ENCODE results near the gene SPP2.

The SPP2 gene

GRCh38 chr2:234109321-234109720, 58.8 kb downstream of the SPP2 start:
- TF ChIP-seq, protein P1, sequence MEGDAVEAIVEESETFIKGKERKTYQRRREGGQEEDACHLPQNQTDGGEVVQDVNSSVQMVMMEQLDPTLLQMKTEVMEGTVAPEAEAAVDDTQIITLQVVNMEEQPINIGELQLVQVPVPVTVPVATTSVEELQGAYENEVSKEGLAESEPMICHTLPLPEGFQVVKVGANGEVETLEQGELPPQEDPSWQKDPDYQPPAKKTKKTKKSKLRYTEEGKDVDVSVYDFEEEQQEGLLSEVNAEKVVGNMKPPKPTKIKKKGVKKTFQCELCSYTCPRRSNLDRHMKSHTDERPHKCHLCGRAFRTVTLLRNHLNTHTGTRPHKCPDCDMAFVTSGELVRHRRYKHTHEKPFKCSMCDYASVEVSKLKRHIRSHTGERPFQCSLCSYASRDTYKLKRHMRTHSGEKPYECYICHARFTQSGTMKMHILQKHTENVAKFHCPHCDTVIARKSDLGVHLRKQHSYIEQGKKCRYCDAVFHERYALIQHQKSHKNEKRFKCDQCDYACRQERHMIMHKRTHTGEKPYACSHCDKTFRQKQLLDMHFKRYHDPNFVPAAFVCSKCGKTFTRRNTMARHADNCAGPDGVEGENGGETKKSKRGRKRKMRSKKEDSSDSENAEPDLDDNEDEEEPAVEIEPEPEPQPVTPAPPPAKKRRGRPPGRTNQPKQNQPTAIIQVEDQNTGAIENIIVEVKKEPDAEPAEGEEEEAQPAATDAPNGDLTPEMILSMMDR (IDR thresholded peaks at IDR 0.05; ENCODE audit: extremely low read depth, insufficient read depth, missing control alignments): no peak
- in situ Hi-C loops (cut with MboI; ENCODE audit: low pct_unique_long_range_greater_than_20kb, low sequenced_read_pairs, unreplicated experiment): no loop called here

DNA sequence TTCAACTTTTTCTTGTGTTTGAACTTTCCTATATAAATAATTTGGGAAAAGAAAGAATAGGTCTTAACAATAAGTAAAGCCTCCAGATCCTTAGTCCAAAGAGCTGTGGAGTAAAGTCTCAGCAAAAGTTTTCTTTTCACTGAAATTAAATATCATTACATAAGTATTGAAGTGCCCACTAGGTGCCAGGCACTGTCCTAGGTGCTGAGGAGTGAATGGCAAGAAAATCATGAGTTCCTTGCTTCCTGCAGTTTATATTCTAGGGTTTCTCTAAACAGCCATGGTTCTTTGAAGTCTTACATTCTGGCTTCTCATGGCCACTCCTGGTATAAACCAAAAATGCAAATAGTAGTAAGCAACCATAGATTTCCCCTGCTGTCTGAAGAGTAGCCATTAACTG, 59.7 kb downstream of the SPP2 start:
- TF ChIP-seq, protein P1 (IDR thresholded peaks at IDR 0.05; ENCODE audit: extremely low read depth, insufficient read depth, missing control alignments): no peak
- no peak for DNase-seq (ENCODE audit: low spot score)
- in situ Hi-C loops (cut with MboI; ENCODE audit: low pct_unique_long_range_greater_than_20kb, low sequenced_read_pairs, unreplicated experiment): no loop called here

More at GRCh38 chr2:234109321-234109720, 58.8 kb downstream of the SPP2 start:
- DNase-seq (ENCODE audit: low spot score): no peak

GRCh38 chr2:234111523-234111922, 61.0 kb downstream of the SPP2 start:
- no peak for DNase-seq (ENCODE audit: low spot score)
- in situ Hi-C loops (cut with MboI; ENCODE audit: low pct_unique_long_range_greater_than_20kb, low sequenced_read_pairs, unreplicated experiment): no loop called here
- TF ChIP-seq, protein P1 (IDR thresholded peaks at IDR 0.05; ENCODE audit: extremely low read depth, insufficient read depth, missing control alignments): no peak

DNA sequence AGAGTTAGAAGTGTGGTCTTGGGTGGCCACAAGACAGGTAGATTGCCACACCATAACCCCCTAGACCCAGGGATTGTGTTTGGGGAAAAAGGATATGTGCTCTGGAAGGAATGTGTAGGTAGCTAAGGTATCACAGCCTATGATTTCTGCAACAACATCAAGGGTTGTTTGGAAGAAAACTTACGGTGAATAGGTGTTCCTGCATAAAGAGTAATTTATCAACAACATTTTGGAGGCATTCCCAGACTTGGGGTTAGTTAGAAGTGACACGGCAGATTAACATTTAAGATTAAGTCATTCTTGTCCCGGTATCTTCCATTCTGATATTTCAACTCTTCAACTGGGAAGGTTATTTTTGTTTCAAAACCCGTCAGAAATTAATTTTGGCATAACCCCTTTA, 65.5 kb downstream of the SPP2 start:
- TF ChIP-seq, protein P1 (IDR thresholded peaks at IDR 0.05; ENCODE audit: extremely low read depth, insufficient read depth, missing control alignments): no peak
- no peak for DNase-seq (ENCODE audit: low spot score)
- in situ Hi-C loops (cut with MboI; ENCODE audit: low pct_unique_long_range_greater_than_20kb, low sequenced_read_pairs, unreplicated experiment): no loop called here

GRCh38 chr2:234121999-234122398, 71.5 kb downstream of the SPP2 start:
- no peak for DNase-seq (ENCODE audit: low spot score)
- in situ Hi-C loops (cut with MboI; ENCODE audit: low pct_unique_long_range_greater_than_20kb, low sequenced_read_pairs, unreplicated experiment): no loop called here
- TF ChIP-seq, protein P1 (IDR thresholded peaks at IDR 0.05; ENCODE audit: extremely low read depth, insufficient read depth, missing control alignments): no peak

GRCh38 chr2:234125451-234126145, 75.1 kb downstream of the SPP2 start:
- in situ Hi-C loops (cut with MboI; ENCODE audit: low pct_unique_long_range_greater_than_20kb, low sequenced_read_pairs, unreplicated experiment): no loop called here
- no peak for DNase-seq (ENCODE audit: low spot score)
- TF ChIP-seq, protein P1 (IDR thresholded peaks at IDR 0.05; ENCODE audit: extremely low read depth, insufficient read depth, missing control alignments): no peak
